ENCODE measurements around the gene E4F1.
"Not testable (repeated sequence)": the region's sequence is repeated elsewhere in the genome, so short reads cannot be mapped to it uniquely, and the experiment has no call there.

E4F1 gene

DNA sequence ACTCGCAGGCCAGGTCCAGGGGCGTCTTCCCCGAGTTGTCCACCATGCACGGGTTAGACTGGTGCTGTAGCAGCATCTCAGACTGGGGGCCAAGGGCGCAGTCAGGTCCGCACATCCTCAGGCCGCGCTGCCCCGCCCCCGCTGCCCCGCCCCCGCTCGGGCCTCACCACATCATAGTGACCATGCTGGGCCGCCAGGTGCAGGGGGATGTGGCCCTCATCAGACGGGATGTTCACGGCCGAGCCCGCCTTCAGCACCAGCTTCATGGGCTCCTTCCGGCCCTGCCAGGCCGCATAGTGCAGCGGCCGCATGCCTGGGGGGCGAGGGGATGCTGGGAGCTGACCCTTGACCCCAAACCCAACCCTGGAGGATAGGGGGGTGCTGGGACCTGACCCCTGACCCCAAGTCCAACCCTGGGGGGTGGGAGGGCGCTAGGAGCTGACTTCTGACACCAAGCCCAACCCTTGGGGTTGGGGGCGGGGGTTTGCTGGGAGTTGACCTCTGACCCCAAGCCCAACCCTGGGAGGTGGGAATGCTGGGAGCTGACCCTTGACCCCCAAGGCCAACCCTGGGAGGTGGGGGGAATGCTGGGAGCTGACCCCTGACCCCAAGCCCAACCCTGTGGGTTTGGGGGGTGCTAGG is 34.0 kb upstream of the E4F1 start:
- no peak for DNase-seq

DNA sequence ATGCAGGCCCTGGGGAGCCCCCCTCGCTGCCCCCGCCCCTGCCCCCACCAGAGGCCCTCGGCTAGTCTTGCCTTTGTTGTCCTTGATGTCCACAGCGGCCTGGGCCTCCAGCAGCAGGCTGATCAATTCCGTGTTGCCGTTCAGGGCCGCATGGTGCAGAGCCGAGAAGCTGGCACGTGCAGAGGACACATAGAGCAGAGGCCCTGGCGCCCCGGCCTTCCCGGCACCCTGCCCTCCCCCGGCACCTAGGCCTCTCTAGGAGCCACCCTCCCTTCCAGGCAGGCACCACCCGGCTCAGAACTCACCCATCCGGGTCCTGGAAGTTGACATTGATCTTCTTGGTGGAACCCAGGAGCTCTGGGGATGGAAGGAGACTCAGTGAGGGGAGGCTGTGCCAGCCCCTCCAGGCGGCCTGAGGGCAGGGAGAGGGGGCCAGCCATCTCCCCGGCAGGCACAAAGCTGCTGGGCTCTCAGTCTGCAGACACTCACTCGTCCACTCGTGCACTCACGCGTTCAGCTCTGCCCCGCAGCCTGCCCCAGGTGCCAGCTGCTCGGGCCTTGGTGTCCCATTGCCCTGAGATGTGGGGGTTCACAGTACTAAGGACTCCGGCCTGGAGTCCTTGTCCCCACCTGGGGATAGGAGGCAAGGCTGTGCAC is 33.3 kb upstream of the E4F1 start:
- no peak for DNase-seq

- DNase-seq = no peak
Observed at GRCh38 chr16:2190659-2191445, 32.5 kb upstream of the E4F1 start.

DNA sequence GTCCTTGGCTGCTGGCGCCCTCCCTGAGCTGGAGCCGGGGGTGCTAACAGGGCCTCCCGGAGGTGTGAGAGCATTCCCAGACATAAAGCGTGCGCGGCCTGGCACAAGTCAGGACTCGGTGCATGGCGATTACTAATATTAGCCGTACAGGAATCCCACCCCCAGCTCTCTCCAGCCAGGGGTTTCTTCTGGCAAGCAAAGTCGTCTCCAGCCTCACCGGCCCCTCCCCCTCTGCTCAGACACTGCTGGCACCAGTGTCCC is 32.0 kb upstream of the E4F1 start:
- no peak for DNase-seq

GRCh38 chr16:2194166-2194834 is 29.1 kb upstream of the E4F1 start:
- DNase-seq = no peak

DNA sequence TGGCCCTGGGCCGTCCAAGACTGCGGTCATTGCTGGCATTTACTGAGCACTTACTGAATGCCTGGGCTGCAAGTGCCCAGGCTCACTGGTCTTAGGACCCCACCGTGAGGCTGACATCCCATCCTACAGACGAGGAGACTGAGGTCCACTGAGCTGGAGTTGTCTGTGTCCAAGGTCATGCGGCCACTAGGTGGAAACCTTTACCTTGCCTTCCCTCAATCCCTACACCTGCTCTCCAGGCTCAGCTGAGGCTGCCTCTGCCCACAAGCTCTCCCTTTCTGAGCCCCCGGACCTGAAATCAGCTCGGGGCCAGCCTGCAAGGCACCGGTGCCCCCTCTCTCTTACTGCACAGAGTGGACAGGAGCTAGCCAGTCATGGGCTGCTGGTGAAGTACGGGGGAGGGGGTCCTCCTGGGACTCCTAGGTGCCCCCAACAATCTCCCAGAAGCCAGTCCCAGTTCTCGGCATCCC is 28.5 kb upstream of the E4F1 start:
- DNase-seq = peak; percentile 34

GRCh38 chr16:2195322-2196161 is 27.8 kb upstream of the E4F1 start:
- no peak for DNase-seq

DNA sequence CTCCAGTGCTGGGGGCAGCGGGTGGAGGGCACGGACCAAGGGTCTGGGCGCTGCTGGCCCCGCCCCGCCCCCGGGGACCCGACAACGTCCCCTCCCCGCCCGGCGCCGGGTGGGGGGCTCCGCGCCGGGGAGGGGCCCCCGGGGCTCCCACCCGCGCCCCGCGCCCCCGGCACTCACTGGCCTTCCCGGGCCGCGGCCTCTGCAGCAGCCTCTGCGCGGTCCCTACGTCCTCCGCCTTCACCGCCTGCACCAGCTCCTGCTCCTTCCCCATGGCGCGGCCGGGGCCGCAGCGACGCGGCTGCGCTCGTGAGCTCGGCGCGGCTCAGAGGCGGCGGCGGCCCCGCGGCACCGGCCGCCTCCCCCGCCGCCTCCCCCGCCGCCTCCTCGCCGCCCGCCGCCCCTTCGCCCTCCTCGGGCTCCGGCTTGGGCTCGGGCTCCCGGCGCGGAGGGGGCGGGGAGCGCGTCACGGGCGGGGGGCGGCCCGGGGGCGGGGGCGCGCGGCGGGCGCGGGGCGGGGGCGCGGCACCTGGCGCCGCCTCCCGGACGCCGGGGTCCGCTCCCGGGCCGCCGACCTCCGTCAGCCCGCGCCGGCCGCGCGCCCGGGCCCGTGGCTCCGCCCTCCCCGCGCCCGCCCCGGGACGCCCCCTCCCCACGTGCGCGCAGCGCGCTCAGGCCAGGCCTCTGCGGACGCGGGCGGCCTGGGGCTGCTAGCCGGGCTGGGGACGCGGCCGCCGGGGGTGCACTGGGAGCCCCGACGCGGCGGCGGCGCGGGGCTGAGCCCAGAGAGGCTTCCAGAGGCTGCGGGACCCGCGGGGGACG is 27.0 kb upstream of the E4F1 start, which contains the start of gene CASKIN1:
CASKIN1 (minus strand) TSS at position 444 of the 819 bp plus-strand sequence; CDS start at position 271, 173 bp downstream.
- no peak for DNase-seq

- no peak for DNase-seq
Observed at GRCh38 chr16:2196981-2197511, 26.3 kb upstream of the E4F1 start.

DNA sequence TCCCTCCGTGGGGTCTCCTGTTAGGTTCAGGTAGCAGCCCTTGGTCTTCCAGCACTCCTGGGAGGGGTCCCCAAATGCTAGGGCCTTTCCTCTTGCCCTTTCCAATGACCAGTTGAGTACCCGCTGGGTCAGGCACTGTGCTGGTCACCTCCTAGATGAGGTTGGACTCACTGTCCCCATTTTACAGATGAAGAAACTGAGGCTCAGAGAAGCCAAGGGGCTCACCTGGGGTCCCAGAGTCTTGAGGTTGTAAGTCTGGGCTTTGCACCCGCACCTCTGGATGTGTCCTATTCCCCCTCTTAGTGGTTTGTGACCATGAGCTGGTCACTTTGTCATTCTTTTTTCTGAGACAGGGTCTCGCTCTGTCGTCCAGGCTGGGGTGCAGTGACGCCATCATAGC is 25.6 kb upstream of the E4F1 start:
- DNase-seq = no peak

DNA sequence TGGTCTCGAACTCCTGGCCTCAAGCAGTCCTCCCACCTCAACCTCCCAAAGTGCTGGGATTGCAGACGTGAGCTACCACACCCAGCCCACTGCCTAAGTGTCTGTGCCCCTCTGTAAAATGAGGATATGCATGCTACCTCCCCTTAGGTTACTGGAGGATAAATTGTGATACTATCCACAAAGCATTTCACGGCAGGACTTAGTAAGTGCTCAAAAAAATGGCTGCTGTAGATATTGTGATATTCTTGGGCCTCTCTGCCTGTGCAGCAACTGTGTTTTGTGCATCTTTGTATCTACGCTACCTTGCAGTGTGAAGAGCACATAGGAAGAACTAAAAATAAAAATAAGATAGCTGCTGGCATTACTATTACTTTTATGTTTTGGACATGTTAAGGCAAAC is 25.1 kb upstream of the E4F1 start:
- DNase-seq = no peak

- no peak for DNase-seq
Observed at GRCh38 chr16:2199095-2199494, 24.3 kb upstream of the E4F1 start.

- DNase-seq = no peak
Observed at GRCh38 chr16:2199621-2200139, 23.7 kb upstream of the E4F1 start.

DNA sequence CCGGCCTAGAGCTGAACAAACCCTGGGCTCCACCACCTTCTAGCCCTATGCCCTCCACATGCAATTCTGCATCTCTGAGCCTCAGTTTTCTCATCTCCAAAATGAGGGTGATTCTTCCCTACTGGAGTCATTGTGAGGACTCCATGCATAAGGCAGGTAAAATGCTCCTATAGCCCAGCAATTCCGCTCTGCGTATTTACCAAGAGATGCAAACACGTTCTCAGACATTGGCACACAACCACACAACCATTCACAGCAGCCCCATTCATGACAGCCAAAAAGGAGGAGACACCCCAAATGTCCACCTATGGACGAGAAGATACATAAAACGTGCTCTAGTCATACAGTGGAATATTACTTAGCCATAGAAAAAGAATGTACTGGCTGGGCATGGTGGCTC is 23.1 kb upstream of the E4F1 start:
- no peak for DNase-seq

DNA sequence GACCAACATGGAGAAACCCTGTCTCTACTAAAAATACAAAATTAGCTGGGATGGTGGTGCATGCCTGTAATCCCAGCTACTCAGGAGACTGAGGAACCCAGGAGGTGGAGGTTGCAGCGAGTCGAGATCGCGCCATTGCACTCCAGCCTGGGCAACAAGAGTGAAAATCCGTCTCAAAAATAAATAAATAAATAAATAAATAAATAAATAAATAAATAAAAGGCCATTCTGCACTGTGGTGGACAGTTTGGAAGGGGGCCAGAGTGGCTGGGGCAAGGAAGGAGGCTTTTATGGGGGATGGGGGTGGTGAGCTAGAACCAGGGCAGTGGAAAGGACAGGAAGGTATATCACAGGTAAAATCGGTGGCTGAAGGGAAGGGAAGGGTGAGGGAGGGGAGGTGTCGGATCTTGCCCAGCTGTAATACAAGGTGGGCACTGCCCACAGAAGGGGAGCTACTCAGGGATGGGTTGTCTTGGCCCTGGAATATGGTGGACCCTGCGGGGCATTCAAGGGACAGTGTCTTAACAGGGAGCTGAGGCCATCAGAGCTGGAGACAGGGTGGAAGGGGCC is 20.2 kb upstream of the E4F1 start:
- not testable (repeated sequence) for DNase-seq

GRCh38 chr16:2204416-2205103 is 18.8 kb upstream of the E4F1 start:
- no peak for DNase-seq

- DNase-seq = peak; percentile 90
Observed at GRCh38 chr16:2205104-2205966, 18.1 kb upstream of the E4F1 start, which contains the start of gene MLST8. Gene MLST8 (plus strand): TSS chr16:2205454. CDS start chr16:2206086, 632 bp downstream.

DNA sequence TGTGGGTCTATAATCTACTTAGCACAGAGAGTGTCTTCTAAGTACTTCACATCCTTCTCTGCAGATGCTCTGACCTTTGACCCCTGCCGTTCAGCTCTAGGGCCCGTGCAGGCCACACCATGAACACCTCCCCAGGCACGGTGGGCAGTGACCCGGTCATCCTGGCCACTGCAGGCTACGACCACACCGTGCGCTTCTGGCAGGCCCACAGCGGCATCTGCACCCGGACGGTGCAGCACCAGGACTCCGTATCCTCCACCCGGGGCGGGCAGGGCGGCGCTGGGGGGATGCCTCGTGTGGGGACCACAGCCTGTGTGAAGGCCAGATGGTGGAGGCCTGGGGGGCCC is 17.5 kb upstream of the E4F1 start:
- no peak for DNase-seq

DNA sequence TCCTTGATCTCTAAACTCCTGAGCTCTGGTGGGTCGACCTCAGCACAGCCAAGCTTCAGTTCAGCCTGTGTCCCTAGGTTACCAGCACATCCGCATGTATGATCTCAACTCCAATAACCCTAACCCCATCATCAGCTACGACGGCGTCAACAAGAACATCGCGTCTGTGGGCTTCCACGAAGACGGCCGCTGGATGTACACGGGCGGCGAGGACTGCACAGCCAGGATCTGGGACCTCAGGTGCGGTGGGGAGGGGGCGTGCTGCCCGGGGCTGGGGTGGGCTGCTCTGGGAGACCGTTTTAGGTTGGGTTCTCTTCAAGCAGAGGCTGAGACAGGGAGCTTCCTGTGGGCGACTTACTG is 17.0 kb upstream of the E4F1 start:
- DNase-seq = no peak

All from activated effector memory CD4-positive, alpha-beta T cell treated with Interleukin-2 at 50 U/mL for 16 hours (primary cell).